ENCODE data around the gene UBAC1.
A peak's percentile ranks its signal among the peaks of the same experiment; 100 is the strongest.

Gene UBAC1

GRCh38 chr9:135907431-135908092 lies 53.6 kb downstream of the UBAC1 start, which contains the start of gene CAMSAP1:
Gene CAMSAP1 (minus strand): TSS chr9:135907546. CDS start chr9:135907159, 387 bp downstream.
- H3K4me3 ChIP-seq (ENCODE audit: low read depth, low read length): peak within 1 kb of the TSS; percentile 87
- no peak for TF ChIP-seq CTCF (IDR thresholded peaks at IDR 0.05; ENCODE audit: insufficient read depth, low read depth, low read length, missing control alignments)
- peak; percentile 98 for DNase-seq (ENCODE audit: low read depth)

GRCh38 chr9:135907006-135907430 lies 54.2 kb downstream of the UBAC1 start:
- TF ChIP-seq CTCF (IDR thresholded peaks at IDR 0.05; ENCODE audit: insufficient read depth, low read depth, low read length, missing control alignments): no peak
- peak overlapping the region; percentile 68; the same call in 1 of the 2 replicates for H3K4me3 ChIP-seq (ENCODE audit: low read depth, low read length)
- peak; percentile 55 for DNase-seq (ENCODE audit: low read depth)

GRCh38 chr9:135906291-135907005 lies 54.7 kb downstream of the UBAC1 start:
- no peak for TF ChIP-seq CTCF (IDR thresholded peaks at IDR 0.05; ENCODE audit: insufficient read depth, low read depth, low read length, missing control alignments)
- DNase-seq (ENCODE audit: low read depth): peak; percentile 21
- peak overlapping the region; percentile 68 for H3K4me3 ChIP-seq (ENCODE audit: low read depth, low read length)

- no peak for TF ChIP-seq CTCF (IDR thresholded peaks at IDR 0.05; ENCODE audit: insufficient read depth, low read depth, low read length, missing control alignments)
- DNase-seq (ENCODE audit: low read depth): peak; percentile 39
- H3K4me3 ChIP-seq (ENCODE audit: low read depth, low read length): peak overlapping the region; percentile 68
Observed at GRCh38 chr9:135905380-135906258, 55.6 kb downstream of the UBAC1 start.

GRCh38 chr9:135903786-135904520 lies 57.2 kb downstream of the UBAC1 start:
- DNase-seq (ENCODE audit: low read depth): no peak
- H3K4me3 ChIP-seq (ENCODE audit: low read depth, low read length): no peak overlapping the region
- no peak for TF ChIP-seq CTCF (IDR thresholded peaks at IDR 0.05; ENCODE audit: insufficient read depth, low read depth, low read length, missing control alignments)

GRCh38 chr9:135903358-135903656 lies 57.9 kb downstream of the UBAC1 start:
- no peak overlapping the region for H3K4me3 ChIP-seq (ENCODE audit: low read depth, low read length)
- no peak for TF ChIP-seq CTCF (IDR thresholded peaks at IDR 0.05; ENCODE audit: insufficient read depth, low read depth, low read length, missing control alignments)
- no peak for DNase-seq (ENCODE audit: low read depth)
